Stimulated activated CD8-positive, alpha-beta memory T cell treated with anti-CD3 and anti-CD28 coated beads, Interleukin-15, amount 100 ng/mL, for 1 hour (primary cell): ENCODE results near the gene FNDC3B.
"Not testable (repeated sequence)": the region's sequence is repeated elsewhere in the genome, so short reads cannot be mapped to it uniquely, and the experiment has no call there.

Experiments
- DNase-seq: peaks from one replicate; pipeline ENCODE4 v3.0.0-alpha.2; 2020; ENCODE audit warnings: low read depth

Gene FNDC3B

GRCh38 chr3:172033396-172033795 is 6.0 kb upstream of the FNDC3B start:
- no peak for DNase-seq

DNA sequence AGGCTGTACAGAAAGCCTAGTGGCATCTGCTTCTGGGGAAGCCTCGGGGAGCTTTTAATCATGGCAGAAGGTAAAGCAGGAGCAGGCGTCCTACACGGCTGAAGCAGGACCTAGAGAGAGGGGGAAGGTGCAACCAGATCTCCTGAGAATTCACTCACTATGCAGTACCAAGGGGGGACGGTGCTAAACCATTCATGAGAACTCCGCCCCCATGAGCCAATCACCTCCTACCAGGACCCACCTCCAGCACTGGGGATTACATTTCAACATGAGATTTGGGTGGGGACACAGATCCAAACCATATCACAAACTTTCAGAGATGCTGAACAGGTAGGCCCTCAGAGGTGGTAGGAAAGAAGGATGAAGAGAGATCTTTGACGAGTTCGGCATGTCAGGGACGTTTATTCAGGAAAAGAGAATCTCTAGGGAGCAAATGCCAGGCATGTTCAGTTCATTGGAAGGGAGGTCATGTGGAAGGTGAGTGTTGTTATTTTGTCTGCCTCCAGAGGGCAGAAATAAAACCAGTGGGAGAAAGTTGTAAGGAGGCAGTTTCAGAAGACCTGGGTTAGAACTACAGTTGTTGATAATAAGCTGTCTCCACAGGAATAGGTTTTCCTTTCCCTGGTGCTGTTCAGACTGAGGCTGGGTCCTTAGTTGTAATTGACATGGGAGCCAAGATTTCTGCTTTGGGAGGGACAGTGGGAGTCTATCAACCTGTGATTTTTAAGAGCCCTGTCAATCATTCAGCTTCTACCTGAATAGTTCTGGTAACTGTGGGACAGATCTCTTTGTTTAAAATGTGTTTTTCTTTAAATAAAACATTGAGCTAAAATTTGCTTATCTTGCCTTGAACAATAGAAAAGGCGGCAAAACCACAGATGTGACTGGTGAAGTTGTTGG is 4.3 kb upstream of the FNDC3B start:
- DNase-seq, result no peak

DNA sequence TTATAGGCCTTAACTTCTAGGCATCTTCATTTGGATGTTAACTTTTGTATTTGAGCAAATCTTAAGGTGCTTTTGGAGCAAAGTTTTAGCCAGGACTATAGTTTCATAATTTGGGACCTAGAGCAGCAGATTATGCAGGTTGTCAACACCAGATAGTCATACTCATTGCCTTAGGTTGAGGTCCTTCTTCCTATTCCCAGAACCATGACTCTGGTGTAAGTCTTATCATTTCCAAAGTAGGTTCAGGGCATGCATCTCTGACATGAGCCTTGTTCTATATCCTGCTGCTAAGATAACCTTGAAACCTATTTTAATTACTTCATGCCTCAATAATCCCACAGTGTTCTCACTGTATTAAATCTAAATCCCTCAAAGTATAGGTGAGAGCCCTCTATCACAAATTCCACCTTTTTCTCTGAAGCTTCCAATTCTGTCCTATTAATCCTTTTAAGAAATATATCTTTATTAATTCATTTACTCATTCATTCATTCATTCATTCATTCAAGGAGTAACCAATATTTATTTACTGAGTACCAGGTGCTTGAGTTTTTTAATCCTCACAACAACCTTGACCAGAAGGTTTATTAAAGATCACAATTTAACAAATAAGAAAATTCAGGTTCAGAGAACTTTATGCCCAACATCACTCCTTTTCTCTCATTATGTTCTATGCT is 2.7 kb upstream of the FNDC3B start:
- DNase-seq, result no peak

- DNase-seq, result no peak
Observed at GRCh38 chr3:172038798-172039435, 461 bp upstream of the FNDC3B start.

GRCh38 chr3:172040078-172040980 is 951 bp downstream of the FNDC3B start:
- DNase-seq, result no peak

- DNase-seq, result no peak
Observed at GRCh38 chr3:172040981-172041963, 1.9 kb downstream of the FNDC3B start.

DNA sequence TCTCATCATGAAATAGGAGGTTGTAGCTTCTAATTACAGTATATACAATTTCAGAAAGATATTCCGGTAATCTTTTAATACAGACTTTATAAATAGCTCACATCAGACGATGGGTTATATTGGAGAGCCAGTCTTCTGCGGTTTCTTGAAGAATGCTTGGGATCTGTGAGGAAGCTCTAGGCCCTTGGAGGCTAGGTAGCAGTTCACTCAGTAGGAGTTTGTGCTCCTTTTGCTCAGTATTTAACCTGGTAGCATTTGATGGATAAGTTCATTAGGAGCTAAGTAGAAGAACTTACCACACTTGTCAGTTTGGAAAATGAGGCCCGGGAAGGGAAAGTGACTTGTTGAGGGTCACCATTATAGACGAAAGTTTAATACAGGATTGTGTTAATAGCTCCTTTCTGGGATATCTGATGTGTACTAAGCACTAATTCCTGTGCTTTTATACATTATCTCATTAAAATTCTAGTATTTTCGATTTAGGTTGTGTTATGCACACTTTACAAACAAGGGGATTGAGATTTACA is 2.8 kb downstream of the FNDC3B start:
- no peak for DNase-seq

DNA sequence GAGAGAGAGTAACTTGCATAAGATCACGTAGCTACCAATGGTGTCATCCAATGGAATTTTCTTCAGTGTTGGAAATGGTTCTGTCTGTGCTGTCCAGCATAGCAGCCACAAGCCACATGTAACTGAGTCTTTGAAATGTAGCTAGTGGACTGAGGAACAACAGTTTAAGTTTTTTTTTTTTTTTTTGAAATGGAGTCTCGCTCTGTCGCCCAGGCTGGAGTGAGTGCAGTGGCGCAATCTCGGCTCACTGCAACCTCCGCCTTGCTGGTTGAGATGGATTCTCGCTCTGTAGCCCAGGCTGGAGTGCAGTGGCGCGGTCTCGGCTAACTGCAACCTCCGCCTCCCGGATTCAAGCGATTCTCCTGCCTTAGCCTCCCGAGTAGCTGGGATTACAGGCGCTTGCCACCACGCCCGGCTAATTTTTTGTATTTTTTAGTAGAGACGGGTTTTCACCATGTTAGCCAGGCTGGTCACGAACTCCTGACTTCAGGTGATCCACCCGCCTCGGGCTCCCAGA is 3.3 kb downstream of the FNDC3B start:
- DNase-seq, result not testable (repeated sequence)

DNA sequence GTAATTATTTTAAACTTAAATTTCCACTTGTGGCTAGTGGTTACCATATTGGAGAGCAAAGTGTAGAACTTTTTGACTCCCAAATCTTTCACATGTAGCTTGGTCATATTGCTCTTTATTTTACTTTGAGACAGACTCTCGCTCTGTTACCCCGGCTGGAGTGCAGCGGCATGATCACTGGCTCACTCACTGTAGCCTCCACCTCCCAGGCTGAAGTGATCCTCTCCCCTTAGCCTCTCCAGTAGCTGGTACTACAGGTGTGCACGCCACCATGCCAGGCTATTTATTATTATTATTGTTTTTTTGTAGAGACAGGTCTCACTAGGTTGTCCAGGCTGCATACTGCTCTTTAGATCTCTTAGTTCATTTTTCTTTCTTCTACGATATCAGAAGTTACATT is 3.9 kb downstream of the FNDC3B start:
- DNase-seq, result no peak

- DNase-seq, result no peak
Observed at GRCh38 chr3:172043766-172044165, 4.4 kb downstream of the FNDC3B start.

GRCh38 chr3:172044833-172045585 is 5.6 kb downstream of the FNDC3B start:
- no peak for DNase-seq

DNA sequence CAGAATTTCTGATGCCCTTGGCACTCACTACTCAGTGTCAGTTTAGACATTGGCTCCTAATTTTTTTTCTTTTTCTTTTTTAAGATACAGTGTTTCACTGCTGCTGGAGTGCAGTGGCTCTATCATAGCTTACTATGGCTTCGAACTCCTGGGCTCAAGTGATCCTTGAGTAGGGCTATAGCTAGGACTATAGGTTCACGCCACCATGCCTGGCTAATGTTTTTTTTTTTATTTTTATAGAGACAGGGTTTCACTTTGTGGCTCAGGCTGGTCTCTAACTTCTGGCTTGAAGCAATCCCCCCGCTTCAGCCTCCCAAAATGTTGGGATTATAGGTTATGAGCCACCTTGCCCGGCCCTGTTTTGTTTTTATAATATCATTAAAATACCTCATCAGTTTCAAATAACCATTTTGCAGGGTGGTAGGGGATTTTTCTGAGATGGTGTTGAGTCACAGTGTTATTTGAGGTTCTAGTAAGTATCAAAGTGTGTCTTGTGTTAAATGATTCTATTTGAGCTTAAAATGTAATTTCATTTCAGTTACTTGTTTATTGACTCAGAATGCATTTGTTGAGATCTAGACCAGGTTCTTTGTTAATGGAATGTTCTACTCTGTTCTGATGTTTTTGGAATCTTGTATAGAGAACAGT is 7.0 kb downstream of the FNDC3B start:
- no peak for DNase-seq

GRCh38 chr3:172047567-172048115 is 8.3 kb downstream of the FNDC3B start:
- DNase-seq, result no peak

GRCh38 chr3:172048599-172048998 is 9.2 kb downstream of the FNDC3B start:
- DNase-seq, result no peak

DNA sequence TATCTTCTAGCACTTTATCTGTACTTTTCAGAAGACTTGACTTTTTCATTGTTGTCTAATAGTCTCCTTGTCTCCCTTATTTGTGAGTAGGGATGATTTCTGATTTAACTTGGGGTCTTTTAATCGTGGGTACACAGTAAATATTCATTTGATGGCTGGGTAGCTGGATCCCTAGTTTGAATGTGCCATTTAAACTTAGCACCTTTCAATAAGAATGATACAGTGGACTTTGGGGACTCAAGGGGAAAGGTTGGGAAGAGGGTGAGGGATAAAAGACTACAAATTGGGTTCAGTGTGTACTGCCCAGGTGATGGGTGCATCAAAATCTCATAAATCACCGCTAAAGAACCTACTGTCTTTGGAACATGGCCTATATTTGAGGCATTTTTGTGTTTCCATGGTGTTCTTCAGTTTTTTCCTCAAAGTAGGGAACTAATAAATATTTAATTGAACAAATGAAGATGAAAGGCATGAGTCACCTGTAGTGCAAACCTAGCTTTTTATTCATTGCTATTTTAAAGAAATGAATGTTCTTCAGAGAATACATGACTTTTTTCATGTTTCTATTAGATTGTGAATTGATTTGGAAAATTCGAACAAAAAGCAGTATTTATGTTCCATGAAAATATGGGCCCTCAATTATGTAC is 12.1 kb downstream of the FNDC3B start:
- no peak for DNase-seq

GRCh38 chr3:172051957-172052354 is 12.6 kb downstream of the FNDC3B start:
- DNase-seq, result no peak

GRCh38 chr3:172052405-172052804 is 13.0 kb downstream of the FNDC3B start:
- DNase-seq, result no peak
